Osteoblast (primary cell): Measurements from ENCODE around the gene HNRNPH1. TPM values are rescaled to one million over a fixed set of nuclear protein-coding genes. Genes with fewer than 3 reads are reported as not detected.

Experiments
- DNase-seq: peaks from one replicate; pipeline ENCODE4 v3.0.0; 2011; ENCODE audit warnings: low spot score, mixed read lengths; ENCODE audit not compliant: insufficient read length; ENCODE audit errors: missing footprints
- H2AFZ ChIP-seq: 2 replicates; pipeline ENCODE4 v1.6.0; 2011; ENCODE audit warnings: mild to moderate bottlenecking, low read length
- H3K27ac ChIP-seq: 2 replicates; pipeline ENCODE4 v1.5.1; 2011; ENCODE audit warnings: mild to moderate bottlenecking, low read depth, low read length, moderate library complexity
- H3K27me3 ChIP-seq: 2 replicates; pipeline ENCODE4 v1.6.0; 2012; ENCODE audit warnings: mild to moderate bottlenecking, control low read depth, inconsistent platforms, low read length, moderate library complexity; ENCODE audit not compliant: insufficient read depth
- H3K36me3 ChIP-seq: 2 replicates; pipeline ENCODE4 v1.5.1; 2011; ENCODE audit warnings: mild to moderate bottlenecking, low read length, control low read depth, moderate library complexity; ENCODE audit not compliant: insufficient read depth
- H3K4me1 ChIP-seq: 2 replicates; pipeline ENCODE4 v1.5.1; 2011; ENCODE audit warnings: mild to moderate bottlenecking, low read length, control low read depth, moderate library complexity; ENCODE audit not compliant: insufficient read depth
- H3K4me2 ChIP-seq: 2 replicates; pipeline ENCODE4 v1.6.0; 2011; ENCODE audit warnings: mild to moderate bottlenecking, low read length; ENCODE audit not compliant: insufficient read depth
- H3K4me3 ChIP-seq: fragments of 200-600 bp; sonication (generic); 3 replicates; pipeline ENCODE4 v1.5.1; 2012; ENCODE audit warnings: mild to moderate bottlenecking, low read length, inconsistent platforms; ENCODE audit not compliant: insufficient read depth
- H3K79me2 ChIP-seq: 2 replicates; pipeline ENCODE4 v1.6.0; 2012; ENCODE audit warnings: mild to moderate bottlenecking, low read length, control low read depth, inconsistent platforms; ENCODE audit not compliant: insufficient read depth
- H3K9me3 ChIP-seq: 2 replicates; pipeline ENCODE4 v1.5.1; 2011; ENCODE audit warnings: low read depth, low read length, control low read depth
- H4K20me1 ChIP-seq: 2 replicates; pipeline ENCODE4 v1.6.0; 2012; ENCODE audit warnings: mild to moderate bottlenecking, low read length, control low read depth; ENCODE audit not compliant: insufficient read depth
- small RNA-seq: library from RNA; depleted of rRNA; stranded (forward); fragments of <200 nt; gene quantifications from one replicate; pipeline ENCODE3, GENCODE V24; 2012
- total RNA-seq: library from RNA; depleted of rRNA; stranded (reverse); fragments of >200 nt; gene quantifications from 2 replicates; pipeline ENCODE4 v1.2.3, GENCODE V29; 2012
- TF ChIP-seq, protein P1 (sequence below): IDR thresholded peaks from 2 replicates; pipeline ENCODE4 v1.5.1; 2011; ENCODE audit warnings: mild to moderate bottlenecking, low read depth, low read length, moderate library complexity; ENCODE audit errors: extremely low read depth

HNRNPH1 gene
- total RNA-seq, 1 donor: 354 TPM

GRCh38 chr5:179577286-179577960 is 46.0 kb downstream of the HNRNPH1 start:
- no peak overlapping the region for H3K4me2 ChIP-seq
- H3K9me3 ChIP-seq: no peaks in the 10 kb centered on the region

DNA sequence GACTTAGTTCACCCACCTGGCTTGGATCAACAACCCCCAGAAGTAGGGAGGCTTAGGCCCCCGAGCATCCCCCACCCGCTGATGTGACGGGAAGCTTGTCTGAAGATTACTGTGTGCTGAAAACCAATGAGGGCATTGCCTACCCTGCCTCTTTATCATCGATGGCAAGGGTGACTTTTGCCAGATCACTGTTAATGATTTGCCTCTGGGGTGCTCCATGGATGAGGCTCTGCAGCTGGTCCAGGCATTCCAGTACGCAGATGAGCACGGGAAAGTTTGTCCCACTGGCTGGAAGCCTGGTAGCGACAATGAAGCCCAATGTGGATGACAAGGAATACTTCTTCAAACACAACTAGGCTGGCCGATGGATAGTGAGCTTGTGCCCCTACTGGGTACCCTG is 51.1 kb downstream of the HNRNPH1 start:
- H3K27ac ChIP-seq: no peak overlapping the region
- H3K9me3 ChIP-seq: no peaks in the 10 kb centered on the region
- H3K4me2 ChIP-seq: no peak overlapping the region
- H2AFZ ChIP-seq: no peak overlapping the region
- H3K27me3 ChIP-seq: no peaks in the 10 kb centered on the region
- H4K20me1 ChIP-seq: peaks cover 5% of the 10 kb centered on the region
- DNase-seq: no peak
- no peak overlapping the region for H3K4me3 ChIP-seq
- peaks cover 3% of the 10 kb centered on the region for H3K79me2 ChIP-seq
- H3K4me1 ChIP-seq: no peaks in the 10 kb centered on the region
- peaks cover 65% of the 10 kb centered on the region for H3K36me3 ChIP-seq
- TF ChIP-seq, protein P1, sequence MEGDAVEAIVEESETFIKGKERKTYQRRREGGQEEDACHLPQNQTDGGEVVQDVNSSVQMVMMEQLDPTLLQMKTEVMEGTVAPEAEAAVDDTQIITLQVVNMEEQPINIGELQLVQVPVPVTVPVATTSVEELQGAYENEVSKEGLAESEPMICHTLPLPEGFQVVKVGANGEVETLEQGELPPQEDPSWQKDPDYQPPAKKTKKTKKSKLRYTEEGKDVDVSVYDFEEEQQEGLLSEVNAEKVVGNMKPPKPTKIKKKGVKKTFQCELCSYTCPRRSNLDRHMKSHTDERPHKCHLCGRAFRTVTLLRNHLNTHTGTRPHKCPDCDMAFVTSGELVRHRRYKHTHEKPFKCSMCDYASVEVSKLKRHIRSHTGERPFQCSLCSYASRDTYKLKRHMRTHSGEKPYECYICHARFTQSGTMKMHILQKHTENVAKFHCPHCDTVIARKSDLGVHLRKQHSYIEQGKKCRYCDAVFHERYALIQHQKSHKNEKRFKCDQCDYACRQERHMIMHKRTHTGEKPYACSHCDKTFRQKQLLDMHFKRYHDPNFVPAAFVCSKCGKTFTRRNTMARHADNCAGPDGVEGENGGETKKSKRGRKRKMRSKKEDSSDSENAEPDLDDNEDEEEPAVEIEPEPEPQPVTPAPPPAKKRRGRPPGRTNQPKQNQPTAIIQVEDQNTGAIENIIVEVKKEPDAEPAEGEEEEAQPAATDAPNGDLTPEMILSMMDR: no peak

More at GRCh38 chr5:179577286-179577960, 46.0 kb downstream of the HNRNPH1 start:
- Histone ChIP-seq H4K20me1 (no peaks in the 10 kb centered on the region), H3K27me3 (no peaks in the 10 kb centered on the region), H3K36me3 (peaks cover 53% of the 10 kb centered on the region), H3K79me2 (no peaks in the 10 kb centered on the region), H3K4me3 (no peak overlapping the region), H3K27ac (no peak overlapping the region), H2AFZ (no peak overlapping the region), H3K4me1 (no peaks in the 10 kb centered on the region)
- DNase-seq: no peak
- TF ChIP-seq, protein P1: no peak

- H3K27me3 ChIP-seq: no peaks in the 10 kb centered on the region
- H3K4me1 ChIP-seq: no peaks in the 10 kb centered on the region
- no peak overlapping the region for H3K4me3 ChIP-seq
- H3K4me2 ChIP-seq: no peak overlapping the region
- peaks cover 3% of the 10 kb centered on the region for H3K79me2 ChIP-seq
- peaks cover 79% of the 10 kb centered on the region for H3K36me3 ChIP-seq
- DNase-seq: no peak
- no peak overlapping the region for H2AFZ ChIP-seq
- no peaks in the 10 kb centered on the region for H3K9me3 ChIP-seq
- H3K27ac ChIP-seq: no peak overlapping the region
- TF ChIP-seq, protein P1: no peak
- H4K20me1 ChIP-seq: peaks cover 5% of the 10 kb centered on the region
These were observed 54.8 kb downstream of the HNRNPH1 start for GRCh38 chr5:179568721-179569120.

- H3K79me2 ChIP-seq: peaks cover 27% of the 10 kb centered on the region
- DNase-seq: no peak
- no peak overlapping the region for H3K4me2 ChIP-seq
- H2AFZ ChIP-seq: no peak overlapping the region
- TF ChIP-seq, protein P1: no peak
- peaks cover 6% of the 10 kb centered on the region for H3K4me1 ChIP-seq
- peaks cover 11% of the 10 kb centered on the region for H4K20me1 ChIP-seq
- H3K27me3 ChIP-seq: no peaks in the 10 kb centered on the region
- H3K9me3 ChIP-seq: no peaks in the 10 kb centered on the region
- H3K27ac ChIP-seq: no peak overlapping the region
- H3K4me3 ChIP-seq: no peak overlapping the region
- H3K36me3 ChIP-seq: peaks cover 73% of the 10 kb centered on the region
These were observed 58.9 kb downstream of the HNRNPH1 start for GRCh38 chr5:179564526-179564925.

Small RNA genes lying within 50 kb of the gene (small RNA-seq; reads per million reads assigned to genes)
- not detected for gene RF00017

Other genes starting within 250 kb of the HNRNPH1 start
- 51.8 and 54.2 TPM in 2 replicates for gene RUFY1, start 73.1 kb downstream of the HNRNPH1 start, total RNA-seq
- not detected in 2 replicates for gene CBY3, start 57.4 kb upstream of the HNRNPH1 start, total RNA-seq
- 689 and 698 TPM in 2 replicates for gene CANX, start 75.3 kb upstream of the HNRNPH1 start, total RNA-seq
- gene MAML1, start 109.2 kb upstream of the HNRNPH1 start, total RNA-seq: 12.4 and 14.1 TPM in 2 replicates
- gene LTC4S, start 170.3 kb upstream of the HNRNPH1 start, total RNA-seq: 1.4 and 1.5 TPM in 2 replicates
- gene MGAT4B, start 183.2 kb upstream of the HNRNPH1 start, total RNA-seq: 90.5 and 95.9 TPM in 2 replicates
- 826 and 992 TPM in 2 replicates for gene SQSTM1, start 197.2 kb upstream of the HNRNPH1 start, total RNA-seq
- 10.1 and 12.7 TPM in 2 replicates for gene MRNIP, start 235.1 kb upstream of the HNRNPH1 start, total RNA-seq